HEK293T (cell line): ENCODE results near the gene CHRNA10.

Experiments used
- ARNT ChIP-seq: fragments of 450-650 bp; IDR thresholded peaks from 2 replicates; pipeline ENCODE4 v1.6.1; 2017; ENCODE audit warnings: mild to moderate bottlenecking
- BHLHE40 ChIP-seq: fragments of 450-650 bp; IDR thresholded peaks from 2 replicates; pipeline ENCODE4 v1.6.1; 2016; ENCODE audit warnings: mild to moderate bottlenecking, moderate library complexity, borderline replicate concordance
- ELF4 ChIP-seq: fragments of 450-650 bp; IDR thresholded peaks from 2 replicates; pipeline ENCODE4 v1.6.1; 2017; ENCODE audit warnings: antibody characterized with exemption
- FOXA1 ChIP-seq: fragments of 450-650 bp; IDR thresholded peaks from 2 replicates; pipeline ENCODE4 v1.6.1; 2016; ENCODE audit warnings: mild to moderate bottlenecking
- FOXK2 ChIP-seq: fragments of 450-650 bp; IDR thresholded peaks from 2 replicates; pipeline ENCODE4 v1.6.1; 2016; ENCODE audit warnings: mild to moderate bottlenecking
- FOXM1 ChIP-seq: fragments of 450-650 bp; IDR thresholded peaks from 2 replicates; pipeline ENCODE4 v1.6.1; 2017; ENCODE audit warnings: mild to moderate bottlenecking, borderline replicate concordance
- HDGF ChIP-seq: fragments of 450-650 bp; IDR thresholded peaks from 2 replicates; pipeline ENCODE4 v1.6.1; 2017; ENCODE audit warnings: antibody characterized with exemption, borderline replicate concordance
- LEF1 ChIP-seq: fragments of 450-650 bp; IDR thresholded peaks from 2 replicates; pipeline ENCODE4 v1.6.1; 2017; ENCODE audit warnings: mild to moderate bottlenecking, borderline replicate concordance
- NFRKB ChIP-seq: fragments of 450-650 bp; IDR thresholded peaks from 2 replicates; pipeline ENCODE4 v1.6.1; 2016; ENCODE audit warnings: mild to moderate bottlenecking, moderate library complexity
- PKNOX1 ChIP-seq: fragments of 450-650 bp; IDR thresholded peaks from 2 replicates; pipeline ENCODE4 v1.6.1; 2016
- SP1 ChIP-seq: fragments of 450-650 bp; IDR thresholded peaks from 2 replicates; pipeline ENCODE4 v1.6.1; 2017
- SUZ12 ChIP-seq: fragments of 450-650 bp; IDR thresholded peaks from 2 replicates; pipeline ENCODE4 v1.6.1; 2016; ENCODE audit warnings: mild to moderate bottlenecking
- ZNF384 ChIP-seq: fragments of 450-650 bp; IDR thresholded peaks from 2 replicates; pipeline ENCODE4 v1.6.1; 2016

DNA sequence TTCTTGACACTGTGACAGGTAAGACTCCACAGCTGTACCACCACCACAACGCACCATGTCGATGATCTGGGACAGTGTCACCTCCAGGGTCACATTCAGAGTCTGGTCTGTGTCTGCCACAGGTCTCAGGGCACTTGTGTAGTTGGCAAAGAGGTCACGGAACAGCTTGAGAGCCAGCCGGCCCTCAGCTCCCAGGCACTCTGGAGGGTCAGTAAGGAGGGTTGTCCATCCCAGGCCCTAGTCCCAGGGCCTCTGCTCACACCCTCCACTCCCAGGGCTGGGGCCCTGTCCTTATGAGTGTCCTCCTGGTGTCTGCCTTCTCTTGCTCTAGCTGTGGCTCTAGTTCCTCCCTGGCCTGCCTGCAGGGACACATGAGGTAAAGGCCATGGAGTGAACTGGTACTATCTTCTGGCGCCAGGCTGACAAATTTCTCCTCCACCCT, 1.4 kb downstream of the CHRNA10 start:
- TF ChIP-seq HDGF (no peak), ELF4 (no peak), SP1 (no peak), FOXK2 (no peak), FOXA1 (no peak), ZNF384 (no peak), NFRKB (no peak), FOXM1 (no peak), SUZ12 (no peak), LEF1 (no peak), BHLHE40 (no peak), ARNT (no peak), PKNOX1 (no peak)
